A549 (cell line): ENCODE measurements around the gene FAM76A. TPM values are rescaled to one million over a fixed set of nuclear protein-coding genes. Genes with fewer than 3 reads are reported as not detected.

ENCODE experiments used
- ATAC-seq, 2 experiments: fragments of 200-7000 bp in 1 of 2; fragments of >200 bp in 1 of 2; cut with Nextera tagmentation in 1 of 2; cut with Tn5 transposase in 1 of 2; 3 replicates each; pipeline versions ENCODE4 v1.8.0 to v1.9.1; 2018 to 2020; ENCODE audit warnings: mild to moderate bottlenecking in 1 of 2, moderate library complexity in 1 of 2
- CTCF ChIA-PET: fragments of 300-600 bp; sonication (Branson Sonifier 250); formaldehyde crosslinking; extraction: SDS; loops from one replicate; lab custom pipeline; 2021; ENCODE audit warnings: antibody characterized with exemption, inconsistent platforms; lab: Yijun Ruan, JAX
- POLR2A ChIA-PET: fragments of 350-600 bp; formaldehyde crosslinking; extraction: SDS; loops from one replicate; lab custom pipeline; 2021; ENCODE audit warnings: antibody characterized with exemption, inconsistent platforms; lab: Yijun Ruan, JAX
- DNase-seq, 2 experiments: peaks; one replicate each; pipeline versions ENCODE4 v3.0.0 to v3.0.0-alpha.2; 2011 to 2016; ENCODE audit warnings: low read depth in 1 of 2, low spot score in 1 of 2
- FAIRE-seq: peaks from 2 replicates; lab custom pipeline; 2011; peaks lifted over from hg19 to GRCh38; lab: Jason Lieb, UNC
- H3K27ac ChIP-seq, 2 experiments: fragments of >200 bp; sonication (Bioruptor Twin); formaldehyde crosslinking; 3 replicates each; pipeline ENCODE4 v1.5.1; 2016 to 2017
- H3K4me1 ChIP-seq: fragments of >200 bp; sonication (Bioruptor Twin); formaldehyde crosslinking; 3 replicates; pipeline ENCODE4 v1.6.1; 2016
- H3K4me2 ChIP-seq: fragments of >200 bp; sonication (Bioruptor Twin); formaldehyde crosslinking; 3 replicates; pipeline ENCODE4 v1.6.1; 2016
- H3K4me3 ChIP-seq: fragments of >200 bp; sonication (Bioruptor Twin); formaldehyde crosslinking; 3 replicates; pipeline ENCODE4 v1.5.1; 2016
- H3K9me3 ChIP-seq: fragments of >200 bp; sonication (Bioruptor Twin); formaldehyde crosslinking; 3 replicates; pipeline ENCODE4 v1.6.1; 2016
- BHLHE40 ChIP-seq: IDR thresholded peaks from 2 replicates; pipeline ENCODE4 v1.6.1; 2012; ENCODE audit warnings: low read depth, low read length, inconsistent platforms
- EHMT2 ChIP-seq: fragments of 200-600 bp; sonication (generic); IDR thresholded peaks from 2 replicates; pipeline ENCODE4 v1.6.1; 2016; ENCODE audit warnings: antibody characterized with exemption, low read depth, mild to moderate bottlenecking, moderate library complexity
- ESRRA ChIP-seq: fragments of 150-350 bp; IDR thresholded peaks from 2 replicates; pipeline ENCODE4 v1.6.1; 2014; ENCODE audit warnings: mild to moderate bottlenecking, low read length, borderline replicate concordance
- HDAC2 ChIP-seq: fragments of 200-600 bp; sonication (generic); IDR thresholded peaks from 2 replicates; pipeline ENCODE4 v1.6.1; 2016
- HEYL ChIP-seq: fragments of 250-450 bp; sonication (Bioruptor Pico); IDR thresholded peaks from 2 replicates; pipeline ENCODE4 v1.8.0; 2021; ENCODE audit warnings: mild to moderate bottlenecking, moderate library complexity
- HOXA7 ChIP-seq: fragments of 250-450 bp; sonication (Bioruptor Pico); IDR thresholded peaks from 2 replicates; pipeline ENCODE4 v1.5.0; 2020; ENCODE audit warnings: mild to moderate bottlenecking, moderate library complexity
- KDM1A ChIP-seq: fragments of 200-600 bp; sonication (generic); IDR thresholded peaks from 2 replicates; pipeline ENCODE4 v1.6.1; 2016; ENCODE audit warnings: low read depth, mild to moderate bottlenecking
- MAZ ChIP-seq: fragments of 150-350 bp; IDR thresholded peaks from 2 replicates; pipeline ENCODE4 v1.6.1; 2014; ENCODE audit warnings: antibody characterized with exemption, low read depth, low read length, borderline replicate concordance
- NFE2L2 ChIP-seq: fragments of 150-350 bp; conservative IDR thresholded peaks from 2 replicates; pipeline ENCODE4 v1.6.1; 2014; ENCODE audit warnings: low read length
- PBX3 ChIP-seq: IDR thresholded peaks from 2 replicates; pipeline ENCODE4 v1.6.1; 2012
- POLR2A ChIP-seq: IDR thresholded peaks from 2 replicates; pipeline ENCODE4 v1.6.1; 2012; ENCODE audit warnings: mild to moderate bottlenecking, low read length
- POLR2AphosphoS2 ChIP-seq: conservative IDR thresholded peaks from 2 replicates; pipeline ENCODE4 v1.6.1; 2012; ENCODE audit warnings: low read length, improper control_type of control experiment, inconsistent platforms
- RAD21 ChIP-seq, 2 experiments: fragments of >200 bp in 1 of 2; sonication (Bioruptor Twin) in 1 of 2; formaldehyde crosslinking in 1 of 2; IDR thresholded peaks in 1 of 2; conservative IDR thresholded peaks in 1 of 2; 2 replicates in 1 of 2; 3 replicates in 1 of 2; pipeline ENCODE4 v1.6.1; 2012 to 2018; ENCODE audit warnings: inconsistent platforms in 1 of 2
- RARB ChIP-seq: fragments of 250-450 bp; sonication (Bioruptor Pico); IDR thresholded peaks from 2 replicates; pipeline ENCODE4 v1.8.0; 2021; ENCODE audit warnings: mild to moderate bottlenecking, moderate library complexity
- RFX5 ChIP-seq: fragments of 450-650 bp; IDR thresholded peaks from 2 replicates; pipeline ENCODE4 v1.7.1; 2014; ENCODE audit warnings: antibody characterized with exemption, mild to moderate bottlenecking, moderate library complexity
- SMC3 ChIP-seq: fragments of >200 bp; sonication (Bioruptor Twin); formaldehyde crosslinking; IDR thresholded peaks from 3 replicates; pipeline ENCODE4 v1.6.1; 2018; ENCODE audit warnings: inconsistent platforms
- TP53 ChIP-seq: fragments of 250-450 bp; sonication (Bioruptor Pico); IDR thresholded peaks from 2 replicates; pipeline ENCODE4 v1.5.0; 2021; ENCODE audit warnings: mild to moderate bottlenecking, moderate library complexity
- ZC3H11A ChIP-seq: fragments of 450-650 bp; IDR thresholded peaks from 2 replicates; pipeline ENCODE4 v1.6.1; 2014; ENCODE audit warnings: antibody characterized with exemption, mild to moderate bottlenecking
- ZNF302 ChIP-seq: fragments of 250-450 bp; sonication (Bioruptor Pico); IDR thresholded peaks from 2 replicates; pipeline ENCODE4 v1.9.0; 2021; ENCODE audit warnings: inconsistent platforms, mild to moderate bottlenecking, moderate library complexity
- WGBS: methylation state at CpG from one replicate; pipeline ENCODE4 v1.1.6; 2017; ENCODE audit errors: missing lambda C conversion rate; 5-methylcytosine and 5-hydroxymethylcytosine counted together
- polyA plus RNA-seq, 4 experiments: library from polyadenylated mRNA; depleted of rRNA in 3 of 4; stranded (reverse); fragments of >200 nt; fragmentation: RNase III in 1 of 4; extraction: RNeasy Plus Mini Kit Qiagen cat#74134 plus additional on column Dnase treatment in 1 of 4; gene quantifications; 2 replicates in 3 of 4; 3 replicates in 1 of 4; pipeline ENCODE4 v1.2.3, GENCODE V29; 2011 to 2017
- TF ChIP-seq, protein P1 (sequence below): fragments of 250-450 bp; sonication (Bioruptor Pico); IDR thresholded peaks from 2 replicates; pipeline ENCODE4 v1.5.0; 2021; ENCODE audit warnings: mild to moderate bottlenecking, moderate library complexity, borderline replicate concordance
- TF ChIP-seq, protein P2 (sequence below): fragments of 150-350 bp; IDR thresholded peaks from 2 replicates; pipeline ENCODE4 v1.6.1; 2014; ENCODE audit warnings: low read depth, mild to moderate bottlenecking, low read length
- TF ChIP-seq, protein P3 (sequence below): IDR thresholded peaks from 2 replicates; pipeline ENCODE4 v1.6.1; 2012
- TF ChIP-seq, protein P4 (sequence below): fragments of 450-650 bp; IDR thresholded peaks from 2 replicates; pipeline ENCODE4 v1.6.1; 2014; ENCODE audit warnings: antibody characterized with exemption
- TF ChIP-seq, protein P5 (sequence below): fragments of 250-450 bp; sonication (Bioruptor Pico); IDR thresholded peaks from 2 replicates; pipeline ENCODE4 v1.5.0; 2020; ENCODE audit warnings: low read depth, mild to moderate bottlenecking, moderate library complexity
- TF ChIP-seq, protein P6 (sequence below): fragments of >200 bp; sonication (Bioruptor Twin); formaldehyde crosslinking; IDR thresholded peaks from 3 replicates; pipeline ENCODE4 v1.5.1; 2016

The FAM76A gene
- polyA plus RNA-seq, 2 of the 4 experiments (the other 2 are of a cell fraction): 4.8 to 6.5 TPM

DNA sequence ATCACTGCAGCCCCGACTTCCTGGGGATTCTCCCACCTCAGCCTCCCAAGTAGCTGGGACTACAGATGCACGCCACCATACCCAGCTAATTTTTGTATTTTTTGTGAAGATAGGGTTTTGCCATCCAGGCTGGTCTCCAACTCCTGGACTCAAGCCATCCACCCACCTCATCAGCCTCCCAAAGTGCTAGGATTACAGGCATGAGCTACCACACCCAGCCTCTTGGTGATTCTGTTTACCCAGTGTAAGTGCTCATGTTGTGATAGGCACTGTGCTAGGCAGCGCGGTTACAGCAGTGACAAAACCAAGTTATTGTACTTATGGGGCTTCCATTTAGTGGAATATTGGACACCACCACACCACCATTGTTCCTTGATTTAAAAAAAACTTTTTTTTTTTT lies 37.6 kb downstream of the FAM76A start:
- no peak for ATAC-seq

GRCh38 chr1:27770293-27770830 lies 44.6 kb downstream of the FAM76A start:
- POLR2A ChIA-PET: no interaction called here
- WGBS: 92% methylated on average over 2 of the region's 2 CpGs
- ATAC-seq: no peak
- peaks cover 13% of the 10 kb centered on the region; the same call in 2 of the 3 replicates for H3K4me1 ChIP-seq
- H3K4me2 ChIP-seq: no peak overlapping the region
- H3K4me3 ChIP-seq: no peak overlapping the region
- TF ChIP-seq, protein P1, sequence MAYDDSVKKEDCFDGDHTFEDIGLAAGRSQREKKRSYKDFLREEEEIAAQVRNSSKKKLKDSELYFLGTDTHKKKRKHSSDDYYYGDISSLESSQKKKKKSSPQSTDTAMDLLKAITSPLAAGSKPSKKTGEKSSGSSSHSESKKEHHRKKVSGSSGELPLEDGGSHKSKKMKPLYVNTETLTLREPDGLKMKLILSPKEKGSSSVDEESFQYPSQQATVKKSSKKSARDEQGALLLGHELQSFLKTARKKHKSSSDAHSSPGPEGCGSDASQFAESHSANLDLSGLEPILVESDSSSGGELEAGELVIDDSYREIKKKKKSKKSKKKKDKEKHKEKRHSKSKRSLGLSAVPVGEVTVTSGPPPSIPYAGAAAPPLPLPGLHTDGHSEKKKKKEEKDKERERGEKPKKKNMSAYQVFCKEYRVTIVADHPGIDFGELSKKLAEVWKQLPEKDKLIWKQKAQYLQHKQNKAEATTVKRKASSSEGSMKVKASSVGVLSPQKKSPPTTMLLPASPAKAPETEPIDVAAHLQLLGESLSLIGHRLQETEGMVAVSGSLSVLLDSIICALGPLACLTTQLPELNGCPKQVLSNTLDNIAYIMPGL (CRISPR knock-in tag): no peak
- TF ChIP-seq PBX3 (no peak), EHMT2 (no peak), RAD21 (conservative IDR thresholded peaks at IDR 0.05 in 1 of 2, IDR thresholded peaks at IDR 0.05 in 1 of 2) (no peak), RARB (CRISPR knock-in tag) (no peak), ESRRA (no peak), ZNF302 (no peak), BHLHE40 (no peak), HEYL (CRISPR knock-in tag) (no peak), HOXA7 (CRISPR knock-in tag) (no peak), TP53 (CRISPR knock-in tag) (no peak), POLR2AphosphoS2 (no peak), NFE2L2 (no peak), RFX5 (no peak), POLR2A (no peak)
- TF ChIP-seq, protein P2, sequence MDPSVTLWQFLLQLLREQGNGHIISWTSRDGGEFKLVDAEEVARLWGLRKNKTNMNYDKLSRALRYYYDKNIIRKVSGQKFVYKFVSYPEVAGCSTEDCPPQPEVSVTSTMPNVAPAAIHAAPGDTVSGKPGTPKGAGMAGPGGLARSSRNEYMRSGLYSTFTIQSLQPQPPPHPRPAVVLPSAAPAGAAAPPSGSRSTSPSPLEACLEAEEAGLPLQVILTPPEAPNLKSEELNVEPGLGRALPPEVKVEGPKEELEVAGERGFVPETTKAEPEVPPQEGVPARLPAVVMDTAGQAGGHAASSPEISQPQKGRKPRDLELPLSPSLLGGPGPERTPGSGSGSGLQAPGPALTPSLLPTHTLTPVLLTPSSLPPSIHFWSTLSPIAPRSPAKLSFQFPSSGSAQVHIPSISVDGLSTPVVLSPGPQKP: no peak
- TF ChIP-seq, protein P3, sequence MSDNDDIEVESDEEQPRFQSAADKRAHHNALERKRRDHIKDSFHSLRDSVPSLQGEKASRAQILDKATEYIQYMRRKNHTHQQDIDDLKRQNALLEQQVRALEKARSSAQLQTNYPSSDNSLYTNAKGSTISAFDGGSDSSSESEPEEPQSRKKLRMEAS: no peak
- TF ChIP-seq, protein P4, sequence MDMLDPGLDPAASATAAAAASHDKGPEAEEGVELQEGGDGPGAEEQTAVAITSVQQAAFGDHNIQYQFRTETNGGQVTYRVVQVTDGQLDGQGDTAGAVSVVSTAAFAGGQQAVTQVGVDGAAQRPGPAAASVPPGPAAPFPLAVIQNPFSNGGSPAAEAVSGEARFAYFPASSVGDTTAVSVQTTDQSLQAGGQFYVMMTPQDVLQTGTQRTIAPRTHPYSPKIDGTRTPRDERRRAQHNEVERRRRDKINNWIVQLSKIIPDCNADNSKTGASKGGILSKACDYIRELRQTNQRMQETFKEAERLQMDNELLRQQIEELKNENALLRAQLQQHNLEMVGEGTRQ: no peak
- TF ChIP-seq, protein P5, sequence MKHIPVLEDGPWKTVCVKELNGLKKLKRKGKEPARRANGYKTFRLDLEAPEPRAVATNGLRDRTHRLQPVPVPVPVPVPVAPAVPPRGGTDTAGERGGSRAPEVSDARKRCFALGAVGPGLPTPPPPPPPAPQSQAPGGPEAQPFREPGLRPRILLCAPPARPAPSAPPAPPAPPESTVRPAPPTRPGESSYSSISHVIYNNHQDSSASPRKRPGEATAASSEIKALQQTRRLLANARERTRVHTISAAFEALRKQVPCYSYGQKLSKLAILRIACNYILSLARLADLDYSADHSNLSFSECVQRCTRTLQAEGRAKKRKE (CRISPR knock-in tag): no peak
- TF ChIP-seq, all 56 proteins: peak for 0
- no peak for DNase-seq
- no peak overlapping the region for H3K27ac ChIP-seq
- no peak for FAIRE-seq
- CTCF ChIA-PET: no interaction called here
- no peaks in the 10 kb centered on the region for H3K9me3 ChIP-seq

More for the DNA sequence above, 37.6 kb downstream of the FAM76A start:
- 86% methylated on average over 4 of the region's 4 CpGs for WGBS
- Histone ChIP-seq H3K9me3 (no peaks in the 10 kb centered on the region), H3K27ac (no peak overlapping the region), H3K4me1 (no peaks in the 10 kb centered on the region), H3K4me3 (no peak overlapping the region), H3K4me2 (no peak overlapping the region)
- TF ChIP-seq ZC3H11A: no peak
- TF ChIP-seq KDM1A: no peak
- no peak for TF ChIP-seq HDAC2
- TF ChIP-seq, protein P4: no peak
- TF ChIP-seq, protein P6, sequence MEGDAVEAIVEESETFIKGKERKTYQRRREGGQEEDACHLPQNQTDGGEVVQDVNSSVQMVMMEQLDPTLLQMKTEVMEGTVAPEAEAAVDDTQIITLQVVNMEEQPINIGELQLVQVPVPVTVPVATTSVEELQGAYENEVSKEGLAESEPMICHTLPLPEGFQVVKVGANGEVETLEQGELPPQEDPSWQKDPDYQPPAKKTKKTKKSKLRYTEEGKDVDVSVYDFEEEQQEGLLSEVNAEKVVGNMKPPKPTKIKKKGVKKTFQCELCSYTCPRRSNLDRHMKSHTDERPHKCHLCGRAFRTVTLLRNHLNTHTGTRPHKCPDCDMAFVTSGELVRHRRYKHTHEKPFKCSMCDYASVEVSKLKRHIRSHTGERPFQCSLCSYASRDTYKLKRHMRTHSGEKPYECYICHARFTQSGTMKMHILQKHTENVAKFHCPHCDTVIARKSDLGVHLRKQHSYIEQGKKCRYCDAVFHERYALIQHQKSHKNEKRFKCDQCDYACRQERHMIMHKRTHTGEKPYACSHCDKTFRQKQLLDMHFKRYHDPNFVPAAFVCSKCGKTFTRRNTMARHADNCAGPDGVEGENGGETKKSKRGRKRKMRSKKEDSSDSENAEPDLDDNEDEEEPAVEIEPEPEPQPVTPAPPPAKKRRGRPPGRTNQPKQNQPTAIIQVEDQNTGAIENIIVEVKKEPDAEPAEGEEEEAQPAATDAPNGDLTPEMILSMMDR: no peak
- no peak for TF ChIP-seq SMC3
- TF ChIP-seq MAZ: no peak
- DNase-seq (no peak), FAIRE-seq (no peak)
- POLR2A ChIA-PET: no interaction called here
- CTCF ChIA-PET: no interaction called here
